GM12878 (cell line): ENCODE data around the gene MPV17. TPM values are rescaled to one million over a fixed set of nuclear protein-coding genes. Genes with fewer than 3 reads are reported as not detected.

ENCODE experiments used
- EP300 ChIP-seq, 2 experiments: fragments of 150-350 bp in 1 of 2; IDR thresholded peaks; 2 replicates each; pipeline ENCODE4 v1.6.1; 2011 to 2012; ENCODE audit warnings: low read depth in 2 of 2, low read length in 2 of 2, borderline replicate concordance in 1 of 2, improper control_type of control experiment in 1 of 2, inconsistent platforms in 1 of 2; ENCODE audit not compliant: control insufficient read depth in 1 of 2
- FOS ChIP-seq: IDR thresholded peaks from 3 replicates; pipeline ENCODE4 v1.6.1; 2011; ENCODE audit warnings: borderline replicate concordance; ENCODE audit not compliant: insufficient read length; ENCODE audit errors: extremely low read depth
- GABPA ChIP-seq: IDR thresholded peaks from 2 replicates; pipeline ENCODE4 v1.6.1; 2014; ENCODE audit warnings: antibody characterized with exemption, low read depth, mild to moderate bottlenecking, inconsistent platforms
- POLR2AphosphoS2 ChIP-seq: IDR thresholded peaks from 2 replicates; pipeline ENCODE4 v1.6.1; 2011; ENCODE audit warnings: low read depth, mild to moderate bottlenecking, low read length, improper control_type of control experiment, moderate library complexity
- RUNX3 ChIP-seq: IDR thresholded peaks from 2 replicates; pipeline ENCODE4 v1.6.1; 2012; ENCODE audit warnings: low read length, inconsistent platforms
- SIX5 ChIP-seq: IDR thresholded peaks from 2 replicates; pipeline ENCODE4 v1.6.1; 2011; ENCODE audit warnings: mild to moderate bottlenecking, low read depth, low read length, moderate library complexity; ENCODE audit not compliant: severe bottlenecking
- ZNF207 ChIP-seq: fragments of 450-650 bp; IDR thresholded peaks from 2 replicates; pipeline ENCODE4 v1.6.1; 2014; ENCODE audit warnings: antibody characterized with exemption, mild to moderate bottlenecking, borderline replicate concordance
- ZZZ3 ChIP-seq: IDR thresholded peaks from 2 replicates; pipeline ENCODE4 v1.6.1; 2011; ENCODE audit warnings: low read depth; ENCODE audit not compliant: control insufficient read depth, insufficient read length
- polyA plus RNA-seq, 11 experiments: library from polyadenylated mRNA; depleted of rRNA in 4 of 11; unstranded in 6 of 11; stranded (reverse) in 5 of 11; fragments of >200 nt; fragmentation: Nextera tagmentation in 4 of 11; fragmentation: Illumina TruSeq in 1 of 11; extraction: Ambion mirVana in 4 of 11; extraction: Trizol in 1 of 11; gene quantifications; 1 replicate in 1 of 11; 2 replicates in 10 of 11; pipeline versions ENCODE4 v1.2.1 to v1.2.3, GENCODE V29; 2011 to 2016; ENCODE audit warnings: inconsistent platforms in 2 of 11, missing spikeins in 2 of 11, low read depth in 1 of 11
- total RNA-seq, 4 experiments: library from RNA; depleted of rRNA in 3 of 4; stranded (reverse); fragments of >200 nt in 3 of 4; fragmentation: Illumina TruSeq in 1 of 4; extraction: Trizol in 1 of 4; gene quantifications; 2 replicates each; pipeline versions ENCODE4 v1.2.1 to v1.2.3, GENCODE V29; 2013 to 2021
- TF ChIP-seq, protein P1 (sequence below): fragments of 450-650 bp; IDR thresholded peaks from 2 replicates; pipeline ENCODE4 v1.6.1; 2017; ENCODE audit warnings: mild to moderate bottlenecking, moderate library complexity
- TF ChIP-seq, protein P2 (sequence below): fragments of 450-650 bp; IDR thresholded peaks from 2 replicates; pipeline ENCODE4 v1.6.1; 2018; ENCODE audit warnings: borderline replicate concordance, mild to moderate bottlenecking; ENCODE audit not compliant: partially characterized antibody
- TF ChIP-seq, protein P3 (sequence below): fragments of 450-650 bp; IDR thresholded peaks from 2 replicates; pipeline ENCODE4 v1.6.1; 2016; ENCODE audit warnings: mild to moderate bottlenecking, moderate library complexity, borderline replicate concordance
- TF ChIP-seq, protein P4 (sequence below): fragments of 450-650 bp; conservative IDR thresholded peaks from 2 replicates; pipeline ENCODE4 v1.6.1; 2017; ENCODE audit warnings: mild to moderate bottlenecking, moderate library complexity

The MPV17 gene
- total and polyA plus RNA-seq, 10 of the 15 experiments (the other 5 are each of a cell fraction or from before 2014, with no cell fraction given): 63.4 to 143 (median 89.0) TPM

DNA sequence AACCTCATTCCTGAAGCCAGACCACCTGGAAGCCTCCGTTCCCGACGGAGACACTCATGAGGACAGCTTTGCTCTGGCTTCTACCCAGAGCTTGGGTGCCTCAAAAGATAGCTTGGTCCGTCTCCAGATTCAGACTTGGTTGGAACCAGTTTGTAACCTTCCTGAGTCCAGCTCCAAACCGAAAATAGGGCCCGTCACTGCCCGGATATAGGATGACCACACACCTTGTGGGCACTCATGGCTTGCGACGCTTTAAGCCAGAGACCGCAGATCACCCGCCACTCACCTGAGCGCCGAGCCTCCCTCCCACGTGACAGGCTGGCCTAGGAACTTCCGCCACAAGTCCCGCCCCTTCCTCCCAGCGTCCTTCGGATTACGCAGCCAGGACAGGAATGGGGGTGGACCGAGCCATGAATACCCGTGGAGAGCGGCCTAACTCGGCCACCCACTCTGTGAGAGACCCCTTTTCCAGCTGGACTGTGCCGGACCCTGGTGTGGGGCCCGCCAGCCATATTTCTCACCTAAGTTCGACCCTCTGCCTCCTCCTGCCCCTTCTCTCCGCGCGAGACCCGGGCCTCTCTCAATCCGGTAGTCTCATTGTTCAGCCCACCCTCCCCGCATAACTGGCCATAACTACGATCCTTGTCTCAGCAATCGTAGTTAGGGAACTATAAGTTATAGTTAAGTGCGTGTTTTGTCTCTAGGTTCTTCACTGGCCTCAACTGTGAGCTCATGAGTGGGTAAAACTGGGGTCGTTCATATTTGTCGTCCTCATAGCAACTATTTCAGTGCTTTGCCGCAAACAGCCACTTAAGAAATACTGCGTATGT, at the start of gene MPV17 (continued):
- TF ChIP-seq, protein P1, sequence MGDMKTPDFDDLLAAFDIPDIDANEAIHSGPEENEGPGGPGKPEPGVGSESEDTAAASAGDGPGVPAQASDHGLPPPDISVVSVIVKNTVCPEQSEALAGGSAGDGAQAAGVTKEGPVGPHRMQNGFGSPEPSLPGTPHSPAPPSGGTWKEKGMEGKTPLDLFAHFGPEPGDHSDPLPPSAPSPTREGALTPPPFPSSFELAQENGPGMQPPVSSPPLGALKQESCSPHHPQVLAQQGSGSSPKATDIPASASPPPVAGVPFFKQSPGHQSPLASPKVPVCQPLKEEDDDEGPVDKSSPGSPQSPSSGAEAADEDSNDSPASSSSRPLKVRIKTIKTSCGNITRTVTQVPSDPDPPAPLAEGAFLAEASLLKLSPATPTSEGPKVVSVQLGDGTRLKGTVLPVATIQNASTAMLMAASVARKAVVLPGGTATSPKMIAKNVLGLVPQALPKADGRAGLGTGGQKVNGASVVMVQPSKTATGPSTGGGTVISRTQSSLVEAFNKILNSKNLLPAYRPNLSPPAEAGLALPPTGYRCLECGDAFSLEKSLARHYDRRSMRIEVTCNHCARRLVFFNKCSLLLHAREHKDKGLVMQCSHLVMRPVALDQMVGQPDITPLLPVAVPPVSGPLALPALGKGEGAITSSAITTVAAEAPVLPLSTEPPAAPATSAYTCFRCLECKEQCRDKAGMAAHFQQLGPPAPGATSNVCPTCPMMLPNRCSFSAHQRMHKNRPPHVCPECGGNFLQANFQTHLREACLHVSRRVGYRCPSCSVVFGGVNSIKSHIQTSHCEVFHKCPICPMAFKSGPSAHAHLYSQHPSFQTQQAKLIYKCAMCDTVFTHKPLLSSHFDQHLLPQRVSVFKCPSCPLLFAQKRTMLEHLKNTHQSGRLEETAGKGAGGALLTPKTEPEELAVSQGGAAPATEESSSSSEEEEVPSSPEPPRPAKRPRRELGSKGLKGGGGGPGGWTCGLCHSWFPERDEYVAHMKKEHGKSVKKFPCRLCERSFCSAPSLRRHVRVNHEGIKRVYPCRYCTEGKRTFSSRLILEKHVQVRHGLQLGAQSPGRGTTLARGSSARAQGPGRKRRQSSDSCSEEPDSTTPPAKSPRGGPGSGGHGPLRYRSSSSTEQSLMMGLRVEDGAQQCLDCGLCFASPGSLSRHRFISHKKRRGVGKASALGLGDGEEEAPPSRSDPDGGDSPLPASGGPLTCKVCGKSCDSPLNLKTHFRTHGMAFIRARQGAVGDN: peak; percentile 73; the same call in 1 of the 2 replicates
- TF ChIP-seq POLR2AphosphoS2 (peak; percentile 97), FOS (no peak), GABPA (peak; percentile 91), SIX5 (no peak), EP300 (IDR thresholded peaks at IDR 0.05; ENCODE audit: borderline replicate concordance in 1 of 2, control insufficient read depth in 1 of 2, low read depth in 2 of 2, low read length in 2 of 2) (0 out of 4 replicates have a peak, but pooled peaks of 1 of the 2 experiments have one; percentile 12), RUNX3 (peak; percentile 88), ZNF207 (0 out of 2 replicates have a peak, but pooled peaks have one; percentile 29), ZZZ3 (no peak)
- TF ChIP-seq, protein P2, sequence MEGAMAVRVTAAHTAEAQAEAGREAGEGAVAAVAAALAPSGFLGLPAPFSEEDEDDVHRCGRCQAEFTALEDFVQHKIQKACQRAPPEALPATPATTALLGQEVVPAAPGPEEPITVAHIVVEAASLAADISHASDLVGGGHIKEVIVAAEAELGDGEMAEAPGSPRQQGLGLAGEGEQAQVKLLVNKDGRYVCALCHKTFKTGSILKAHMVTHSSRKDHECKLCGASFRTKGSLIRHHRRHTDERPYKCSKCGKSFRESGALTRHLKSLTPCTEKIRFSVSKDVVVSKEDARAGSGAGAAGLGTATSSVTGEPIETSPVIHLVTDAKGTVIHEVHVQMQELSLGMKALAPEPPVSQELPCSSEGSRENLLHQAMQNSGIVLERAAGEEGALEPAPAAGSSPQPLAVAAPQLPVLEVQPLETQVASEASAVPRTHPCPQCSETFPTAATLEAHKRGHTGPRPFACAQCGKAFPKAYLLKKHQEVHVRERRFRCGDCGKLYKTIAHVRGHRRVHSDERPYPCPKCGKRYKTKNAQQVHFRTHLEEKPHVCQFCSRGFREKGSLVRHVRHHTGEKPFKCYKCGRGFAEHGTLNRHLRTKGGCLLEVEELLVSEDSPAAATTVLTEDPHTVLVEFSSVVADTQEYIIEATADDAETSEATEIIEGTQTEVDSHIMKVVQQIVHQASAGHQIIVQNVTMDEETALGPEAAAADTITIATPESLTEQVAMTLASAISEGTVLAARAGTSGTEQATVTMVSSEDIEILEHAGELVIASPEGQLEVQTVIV: no peak
- TF ChIP-seq, protein P3, sequence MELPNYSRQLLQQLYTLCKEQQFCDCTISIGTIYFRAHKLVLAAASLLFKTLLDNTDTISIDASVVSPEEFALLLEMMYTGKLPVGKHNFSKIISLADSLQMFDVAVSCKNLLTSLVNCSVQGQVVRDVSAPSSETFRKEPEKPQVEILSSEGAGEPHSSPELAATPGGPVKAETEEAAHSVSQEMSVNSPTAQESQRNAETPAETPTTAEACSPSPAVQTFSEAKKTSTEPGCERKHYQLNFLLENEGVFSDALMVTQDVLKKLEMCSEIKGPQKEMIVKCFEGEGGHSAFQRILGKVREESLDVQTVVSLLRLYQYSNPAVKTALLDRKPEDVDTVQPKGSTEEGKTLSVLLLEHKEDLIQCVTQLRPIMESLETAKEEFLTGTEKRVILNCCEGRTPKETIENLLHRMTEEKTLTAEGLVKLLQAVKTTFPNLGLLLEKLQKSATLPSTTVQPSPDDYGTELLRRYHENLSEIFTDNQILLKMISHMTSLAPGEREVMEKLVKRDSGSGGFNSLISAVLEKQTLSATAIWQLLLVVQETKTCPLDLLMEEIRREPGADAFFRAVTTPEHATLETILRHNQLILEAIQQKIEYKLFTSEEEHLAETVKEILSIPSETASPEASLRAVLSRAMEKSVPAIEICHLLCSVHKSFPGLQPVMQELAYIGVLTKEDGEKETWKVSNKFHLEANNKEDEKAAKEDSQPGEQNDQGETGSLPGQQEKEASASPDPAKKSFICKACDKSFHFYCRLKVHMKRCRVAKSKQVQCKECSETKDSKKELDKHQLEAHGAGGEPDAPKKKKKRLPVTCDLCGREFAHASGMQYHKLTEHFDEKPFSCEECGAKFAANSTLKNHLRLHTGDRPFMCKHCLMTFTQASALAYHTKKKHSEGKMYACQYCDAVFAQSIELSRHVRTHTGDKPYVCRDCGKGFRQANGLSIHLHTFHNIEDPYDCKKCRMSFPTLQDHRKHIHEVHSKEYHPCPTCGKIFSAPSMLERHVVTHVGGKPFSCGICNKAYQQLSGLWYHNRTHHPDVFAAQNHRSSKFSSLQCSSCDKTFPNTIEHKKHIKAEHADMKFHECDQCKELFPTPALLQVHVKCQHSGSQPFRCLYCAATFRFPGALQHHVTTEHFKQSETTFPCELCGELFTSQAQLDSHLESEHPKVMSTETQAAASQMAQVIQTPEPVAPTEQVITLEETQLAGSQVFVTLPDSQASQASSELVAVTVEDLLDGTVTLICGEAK: peak; percentile 87
- TF ChIP-seq, protein P4, sequence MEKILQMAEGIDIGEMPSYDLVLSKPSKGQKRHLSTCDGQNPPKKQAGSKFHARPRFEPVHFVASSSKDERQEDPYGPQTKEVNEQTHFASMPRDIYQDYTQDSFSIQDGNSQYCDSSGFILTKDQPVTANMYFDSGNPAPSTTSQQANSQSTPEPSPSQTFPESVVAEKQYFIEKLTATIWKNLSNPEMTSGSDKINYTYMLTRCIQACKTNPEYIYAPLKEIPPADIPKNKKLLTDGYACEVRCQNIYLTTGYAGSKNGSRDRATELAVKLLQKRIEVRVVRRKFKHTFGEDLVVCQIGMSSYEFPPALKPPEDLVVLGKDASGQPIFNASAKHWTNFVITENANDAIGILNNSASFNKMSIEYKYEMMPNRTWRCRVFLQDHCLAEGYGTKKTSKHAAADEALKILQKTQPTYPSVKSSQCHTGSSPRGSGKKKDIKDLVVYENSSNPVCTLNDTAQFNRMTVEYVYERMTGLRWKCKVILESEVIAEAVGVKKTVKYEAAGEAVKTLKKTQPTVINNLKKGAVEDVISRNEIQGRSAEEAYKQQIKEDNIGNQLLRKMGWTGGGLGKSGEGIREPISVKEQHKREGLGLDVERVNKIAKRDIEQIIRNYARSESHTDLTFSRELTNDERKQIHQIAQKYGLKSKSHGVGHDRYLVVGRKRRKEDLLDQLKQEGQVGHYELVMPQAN: peak; percentile 61; the same call in 1 of the 2 replicates
